Neural crest cell (in vitro differentiated cells): ENCODE data around the gene VAMP2. TPM values are rescaled to one million over a fixed set of nuclear protein-coding genes. Genes with fewer than 3 reads are reported as not detected.

Experiments used
- DNase-seq: peaks from one replicate; pipeline ENCODE4 v3.0.0; 2021; ENCODE audit warnings: low read depth, mixed read lengths, low spot score
- H3K27ac Mint-ChIP-seq: one replicate; pipeline ENCODE4 v1.8.0; 2021; ENCODE audit warnings: mild to moderate bottlenecking, mixed read lengths; ENCODE audit not compliant: unreplicated experiment
- H3K27me3 Mint-ChIP-seq: 2 replicates; pipeline ENCODE4 v1.8.0; 2021; ENCODE audit warnings: low read depth, mild to moderate bottlenecking, mixed read lengths
- H3K36me3 Mint-ChIP-seq: 2 replicates; pipeline ENCODE4 v1.8.0; 2021; ENCODE audit warnings: low read depth, mild to moderate bottlenecking, mixed read lengths
- H3K4me1 Mint-ChIP-seq: 2 replicates; pipeline ENCODE4 v1.8.0; 2021; ENCODE audit warnings: mixed read lengths
- H3K4me3 Mint-ChIP-seq: one replicate; pipeline ENCODE4 v1.8.0; 2021; ENCODE audit warnings: mild to moderate bottlenecking, mixed read lengths
- H3K9me3 Mint-ChIP-seq: 2 replicates; pipeline ENCODE4 v1.8.0; 2021; ENCODE audit warnings: mixed read lengths
- total RNA-seq: library from RNA; stranded (reverse); gene quantifications from 2 replicates; pipeline ENCODE4 v1.2.1, GENCODE V29; 2021
- TF ChIP-seq, protein P1 (sequence below): fragments of 200-600 bp; sonication (generic); conservative IDR thresholded peaks from 2 replicates; pipeline ENCODE4 v1.5.0; 2021; ENCODE audit warnings: antibody characterized with exemption, mild to moderate bottlenecking

The VAMP2 gene
- total RNA-seq, 1 donor from 2014 or later: 49.7 TPM

- H3K36me3 Mint-ChIP-seq: peaks cover 12% of the 10 kb centered on the region
- peak; percentile 97 for DNase-seq
- H3K4me1 Mint-ChIP-seq: peaks cover 30% of the 10 kb centered on the region
- H3K27me3 Mint-ChIP-seq: peaks cover 2% of the 10 kb centered on the region
- H3K9me3 Mint-ChIP-seq: no peaks in the 10 kb centered on the region
- TF ChIP-seq, protein P1, sequence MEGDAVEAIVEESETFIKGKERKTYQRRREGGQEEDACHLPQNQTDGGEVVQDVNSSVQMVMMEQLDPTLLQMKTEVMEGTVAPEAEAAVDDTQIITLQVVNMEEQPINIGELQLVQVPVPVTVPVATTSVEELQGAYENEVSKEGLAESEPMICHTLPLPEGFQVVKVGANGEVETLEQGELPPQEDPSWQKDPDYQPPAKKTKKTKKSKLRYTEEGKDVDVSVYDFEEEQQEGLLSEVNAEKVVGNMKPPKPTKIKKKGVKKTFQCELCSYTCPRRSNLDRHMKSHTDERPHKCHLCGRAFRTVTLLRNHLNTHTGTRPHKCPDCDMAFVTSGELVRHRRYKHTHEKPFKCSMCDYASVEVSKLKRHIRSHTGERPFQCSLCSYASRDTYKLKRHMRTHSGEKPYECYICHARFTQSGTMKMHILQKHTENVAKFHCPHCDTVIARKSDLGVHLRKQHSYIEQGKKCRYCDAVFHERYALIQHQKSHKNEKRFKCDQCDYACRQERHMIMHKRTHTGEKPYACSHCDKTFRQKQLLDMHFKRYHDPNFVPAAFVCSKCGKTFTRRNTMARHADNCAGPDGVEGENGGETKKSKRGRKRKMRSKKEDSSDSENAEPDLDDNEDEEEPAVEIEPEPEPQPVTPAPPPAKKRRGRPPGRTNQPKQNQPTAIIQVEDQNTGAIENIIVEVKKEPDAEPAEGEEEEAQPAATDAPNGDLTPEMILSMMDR: peak; percentile 86
- peak overlapping the region; percentile 93 for H3K4me3 Mint-ChIP-seq
- no peak overlapping the region for H3K27ac Mint-ChIP-seq
Measured at GRCh38 chr17:8158267-8159031, 4.3 kb downstream of the VAMP2 start.

- no peaks in the 10 kb centered on the region for H3K9me3 Mint-ChIP-seq
- H3K36me3 Mint-ChIP-seq: peaks cover 9% of the 10 kb centered on the region
- TF ChIP-seq, protein P1: no peak
- peaks cover 26% of the 10 kb centered on the region for H3K4me1 Mint-ChIP-seq
- H3K27ac Mint-ChIP-seq: no peak overlapping the region
- H3K4me3 Mint-ChIP-seq: no peak overlapping the region
- H3K27me3 Mint-ChIP-seq: peaks cover 2% of the 10 kb centered on the region
- DNase-seq: peak; percentile 98
Measured at GRCh38 chr17:8156246-8156992, 6.3 kb downstream of the VAMP2 start.

- Mint-ChIP-seq H3K9me3 (no peaks in the 10 kb centered on the region), H3K27me3 (peaks cover 2% of the 10 kb centered on the region), H3K4me3 (no peak overlapping the region)
Measured at GRCh38 chr17:8155996-8156245, 6.8 kb downstream of the VAMP2 start.

DNA sequence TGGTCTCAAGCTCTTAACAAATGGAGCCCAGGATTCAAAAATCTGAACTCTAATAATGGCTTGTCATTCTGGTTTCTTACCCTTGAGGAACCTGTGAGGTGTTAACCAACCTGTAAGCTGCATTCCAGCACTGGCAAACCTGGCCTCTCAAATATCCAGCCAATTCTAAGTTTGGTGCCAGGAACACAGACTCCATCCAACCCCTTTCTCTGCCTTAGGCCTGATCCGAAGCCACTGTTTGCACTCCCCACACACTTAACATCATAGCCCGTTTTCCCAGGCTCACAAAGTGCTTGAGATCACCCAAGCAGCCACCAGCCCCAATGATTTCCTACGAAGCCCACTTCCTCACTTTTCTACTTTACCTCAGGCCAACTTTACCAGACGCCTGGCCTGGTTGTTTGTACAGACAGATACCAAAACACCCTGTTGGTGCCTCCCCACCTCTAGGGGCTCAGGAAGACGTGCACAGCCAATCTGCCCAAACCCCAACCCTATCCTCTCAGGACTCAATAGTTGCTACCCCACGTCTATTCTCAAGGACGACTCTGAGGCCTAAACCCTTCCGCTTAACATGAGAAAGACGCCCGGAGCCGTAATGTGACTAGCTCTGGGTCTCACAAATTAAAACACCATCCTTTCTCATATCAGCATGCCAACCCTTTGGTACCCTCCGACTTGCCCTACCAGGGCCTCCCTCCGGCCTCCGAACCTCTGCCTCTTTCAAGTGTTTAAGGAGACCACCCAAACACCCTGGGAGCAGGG, 7.3 kb downstream of the VAMP2 start:
- TF ChIP-seq, protein P1: no peak
- Mint-ChIP-seq H3K27me3 (peaks cover 2% of the 10 kb centered on the region), H3K9me3 (no peaks in the 10 kb centered on the region), H3K4me1 (peaks cover 20% of the 10 kb centered on the region), H3K36me3 (peaks cover 9% of the 10 kb centered on the region), H3K27ac (no peak overlapping the region), H3K4me3 (no peak overlapping the region)
- no peak for DNase-seq

More at GRCh38 chr17:8155996-8156245, 6.8 kb downstream of the VAMP2 start:
- TF ChIP-seq, protein P1: no peak
- H3K36me3 Mint-ChIP-seq: peaks cover 9% of the 10 kb centered on the region
- no peak overlapping the region for H3K27ac Mint-ChIP-seq
- DNase-seq: no peak
- peaks cover 22% of the 10 kb centered on the region for H3K4me1 Mint-ChIP-seq

- Mint-ChIP-seq H3K9me3 (no peaks in the 10 kb centered on the region), H3K4me1 (peaks cover 13% of the 10 kb centered on the region), H3K27me3 (peaks cover 2% of the 10 kb centered on the region), H3K4me3 (no peak overlapping the region), H3K27ac (peak overlapping the region; percentile 50), H3K36me3 (peaks cover 5% of the 10 kb centered on the region)
- DNase-seq: no peak
- TF ChIP-seq, protein P1: no peak
Measured at GRCh38 chr17:8154608-8155155, 8.1 kb downstream of the VAMP2 start.
